ENCODE results near the gene TMEM101.
"Not testable (repeated sequence)": the region's sequence is repeated elsewhere in the genome, so short reads cannot be mapped to it uniquely, and the experiment has no call there.

Gene TMEM101

GRCh38 chr17:44037471-44037870, 22.7 kb upstream of the TMEM101 start:
- H3K4me3 ChIP-seq (replicated peaks; ENCODE audit: low read depth, low read length): no peak overlapping the region
- DNase-seq (ENCODE audit: extremely low read depth, low read depth): no peak
- no peak for TF ChIP-seq CTCF (IDR thresholded peaks at IDR 0.05; ENCODE audit: low read depth, low read length, missing control alignments)

- not testable (repeated sequence) for H3K4me3 ChIP-seq (replicated peaks; ENCODE audit: low read depth, low read length); DNase-seq (ENCODE audit: extremely low read depth, low read depth)
Measured at GRCh38 chr17:44034688-44035087, 19.9 kb upstream of the TMEM101 start.

GRCh38 chr17:44033861-44034408, 19.2 kb upstream of the TMEM101 start:
- no peak overlapping the region for H3K4me3 ChIP-seq (replicated peaks; ENCODE audit: low read depth, low read length)
- no peak for TF ChIP-seq CTCF (IDR thresholded peaks at IDR 0.05; ENCODE audit: low read depth, low read length, missing control alignments)
- no peak for DNase-seq (ENCODE audit: extremely low read depth, low read depth)

GRCh38 chr17:44030482-44030881, 15.7 kb upstream of the TMEM101 start:
- no peak for TF ChIP-seq CTCF (IDR thresholded peaks at IDR 0.05; ENCODE audit: low read depth, low read length, missing control alignments)
- no peak overlapping the region for H3K4me3 ChIP-seq (replicated peaks; ENCODE audit: low read depth, low read length)
- no peak for DNase-seq (ENCODE audit: extremely low read depth, low read depth)

- no peak overlapping the region for H3K4me3 ChIP-seq (replicated peaks; ENCODE audit: low read depth, low read length)
- no peak for DNase-seq (ENCODE audit: extremely low read depth, low read depth)
- no peak for TF ChIP-seq CTCF (IDR thresholded peaks at IDR 0.05; ENCODE audit: low read depth, low read length, missing control alignments)
Measured at GRCh38 chr17:44029736-44030135, 15.0 kb upstream of the TMEM101 start.

- no peak for TF ChIP-seq CTCF (IDR thresholded peaks at IDR 0.05; ENCODE audit: low read depth, low read length, missing control alignments)
- no peak for DNase-seq (ENCODE audit: extremely low read depth, low read depth)
- H3K4me3 ChIP-seq (replicated peaks; ENCODE audit: low read depth, low read length): no peak overlapping the region
Measured at GRCh38 chr17:44024853-44025252, 10.1 kb upstream of the TMEM101 start.

- DNase-seq (ENCODE audit: extremely low read depth, low read depth): no peak
- TF ChIP-seq CTCF (IDR thresholded peaks at IDR 0.05; ENCODE audit: low read depth, low read length, missing control alignments): no peak
- no peak overlapping the region for H3K4me3 ChIP-seq (replicated peaks; ENCODE audit: low read depth, low read length)
Measured at GRCh38 chr17:44024271-44024663, 9.5 kb upstream of the TMEM101 start.
